DND-41 (cell line): ENCODE results near the gene SUCLG2.

Experiments
- ATAC-seq: fragments of 200-7000 bp; cut with Tn5 transposase; 3 replicates; pipeline ENCODE4 v1.9.1; 2021; ENCODE audit warnings: low read depth; ENCODE audit not compliant: insufficient read depth
- DNase-seq: peaks from one replicate; pipeline ENCODE4 v3.0.0-alpha.2; 2020
- H2AFZ ChIP-seq: 2 replicates; pipeline ENCODE4 v1.6.0; 2012; ENCODE audit warnings: low read depth, low read length
- H3K27ac ChIP-seq: 2 replicates; pipeline ENCODE4 v1.5.1; 2012; ENCODE audit warnings: low read length, inconsistent platforms
- H3K27me3 ChIP-seq: fragments of 200-600 bp; sonication (generic); 2 replicates; pipeline ENCODE4 v1.6.0; 2012; ENCODE audit warnings: low read length, mild to moderate bottlenecking, inconsistent platforms; ENCODE audit not compliant: insufficient read depth, poor library complexity
- H3K36me3 ChIP-seq: 2 replicates; pipeline ENCODE4 v1.5.1; 2012; ENCODE audit warnings: low read length, inconsistent platforms; ENCODE audit not compliant: insufficient read depth
- H3K4me1 ChIP-seq: 2 replicates; pipeline ENCODE4 v1.5.1; 2012; ENCODE audit warnings: mild to moderate bottlenecking, low read length; ENCODE audit not compliant: insufficient read depth
- H3K4me2 ChIP-seq: 2 replicates; pipeline ENCODE4 v1.6.0; 2012; ENCODE audit warnings: mild to moderate bottlenecking, moderate library complexity, low read length, inconsistent platforms; ENCODE audit not compliant: insufficient read depth
- H3K4me3 ChIP-seq, 2 experiments: fragments of 200-600 bp in 1 of 2; shearing (Covaris generic) in 1 of 2; 2 replicates each; pipeline ENCODE4 v1.5.1; 2012 to 2016; ENCODE audit warnings: inconsistent platforms in 2 of 2, low read length in 2 of 2, mild to moderate bottlenecking in 2 of 2, low read depth in 1 of 2, moderate library complexity in 1 of 2
- H3K79me2 ChIP-seq: 2 replicates; pipeline ENCODE4 v1.6.0; 2012; ENCODE audit warnings: low read length, inconsistent platforms; ENCODE audit not compliant: insufficient read depth
- H3K9ac ChIP-seq: 2 replicates; pipeline ENCODE4 v1.6.0; 2012; ENCODE audit warnings: low read depth, mild to moderate bottlenecking, inconsistent platforms, low read length, moderate library complexity
- H3K9me3 ChIP-seq: 2 replicates; pipeline ENCODE4 v1.5.1; 2012; ENCODE audit warnings: low read length, moderate library complexity, mild to moderate bottlenecking, inconsistent platforms; ENCODE audit not compliant: insufficient read depth, severe bottlenecking
- H4K20me1 ChIP-seq: 2 replicates; pipeline ENCODE4 v1.6.0; 2012; ENCODE audit warnings: low read length; ENCODE audit not compliant: insufficient read depth
- EZH2 ChIP-seq: IDR thresholded peaks from 3 replicates; pipeline ENCODE4 v1.6.1; 2012; ENCODE audit warnings: borderline replicate concordance, low read depth, mild to moderate bottlenecking, moderate library complexity, low read length, inconsistent platforms; ENCODE audit not compliant: severe bottlenecking
- TF ChIP-seq, protein P1 (sequence below): IDR thresholded peaks from 2 replicates; pipeline ENCODE4 v1.5.1; 2012; ENCODE audit warnings: borderline replicate concordance, low read length, moderate library complexity, mild to moderate bottlenecking; ENCODE audit not compliant: poor library complexity, severe bottlenecking; ENCODE audit errors: extremely low read depth

The SUCLG2 gene

DNA sequence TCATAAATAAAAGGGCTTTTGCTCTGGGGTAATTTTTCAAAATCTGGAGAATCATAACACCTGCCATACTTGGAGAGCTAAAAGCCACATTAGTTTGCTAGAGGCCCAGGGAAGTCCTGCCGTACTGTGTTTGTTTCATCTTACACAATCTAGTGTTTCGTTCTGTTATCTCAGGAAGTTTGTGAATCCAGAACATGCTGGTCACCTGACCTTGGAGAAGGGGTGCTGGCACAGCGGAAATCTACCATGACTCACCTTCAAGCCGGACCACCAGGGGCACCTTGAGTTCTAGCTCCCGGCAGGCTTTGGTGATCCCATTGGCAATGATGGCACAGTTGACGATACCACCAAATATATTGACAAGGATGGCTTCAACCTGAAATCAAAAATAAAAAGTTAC, 253.9 kb downstream of the SUCLG2 start:
- H2AFZ ChIP-seq: no peak overlapping the region
- H3K9me3 ChIP-seq: no peaks in the 10 kb centered on the region
- H3K4me2 ChIP-seq: no peak overlapping the region
- H3K27ac ChIP-seq: no peak overlapping the region
- no peak overlapping the region for H3K9ac ChIP-seq
- H3K36me3 ChIP-seq: peaks cover 13% of the 10 kb centered on the region; the same call in 1 of the 2 replicates
- no peak for ATAC-seq
- H3K27me3 ChIP-seq: no peaks in the 10 kb centered on the region
- H3K79me2 ChIP-seq: no peaks in the 10 kb centered on the region
- H3K4me1 ChIP-seq: no peaks in the 10 kb centered on the region
- DNase-seq: no peak
- no peak for TF ChIP-seq EZH2
- TF ChIP-seq, protein P1, sequence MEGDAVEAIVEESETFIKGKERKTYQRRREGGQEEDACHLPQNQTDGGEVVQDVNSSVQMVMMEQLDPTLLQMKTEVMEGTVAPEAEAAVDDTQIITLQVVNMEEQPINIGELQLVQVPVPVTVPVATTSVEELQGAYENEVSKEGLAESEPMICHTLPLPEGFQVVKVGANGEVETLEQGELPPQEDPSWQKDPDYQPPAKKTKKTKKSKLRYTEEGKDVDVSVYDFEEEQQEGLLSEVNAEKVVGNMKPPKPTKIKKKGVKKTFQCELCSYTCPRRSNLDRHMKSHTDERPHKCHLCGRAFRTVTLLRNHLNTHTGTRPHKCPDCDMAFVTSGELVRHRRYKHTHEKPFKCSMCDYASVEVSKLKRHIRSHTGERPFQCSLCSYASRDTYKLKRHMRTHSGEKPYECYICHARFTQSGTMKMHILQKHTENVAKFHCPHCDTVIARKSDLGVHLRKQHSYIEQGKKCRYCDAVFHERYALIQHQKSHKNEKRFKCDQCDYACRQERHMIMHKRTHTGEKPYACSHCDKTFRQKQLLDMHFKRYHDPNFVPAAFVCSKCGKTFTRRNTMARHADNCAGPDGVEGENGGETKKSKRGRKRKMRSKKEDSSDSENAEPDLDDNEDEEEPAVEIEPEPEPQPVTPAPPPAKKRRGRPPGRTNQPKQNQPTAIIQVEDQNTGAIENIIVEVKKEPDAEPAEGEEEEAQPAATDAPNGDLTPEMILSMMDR: no peak
- no peak overlapping the region for H3K4me3 ChIP-seq
- no peaks in the 10 kb centered on the region for H4K20me1 ChIP-seq

DNA sequence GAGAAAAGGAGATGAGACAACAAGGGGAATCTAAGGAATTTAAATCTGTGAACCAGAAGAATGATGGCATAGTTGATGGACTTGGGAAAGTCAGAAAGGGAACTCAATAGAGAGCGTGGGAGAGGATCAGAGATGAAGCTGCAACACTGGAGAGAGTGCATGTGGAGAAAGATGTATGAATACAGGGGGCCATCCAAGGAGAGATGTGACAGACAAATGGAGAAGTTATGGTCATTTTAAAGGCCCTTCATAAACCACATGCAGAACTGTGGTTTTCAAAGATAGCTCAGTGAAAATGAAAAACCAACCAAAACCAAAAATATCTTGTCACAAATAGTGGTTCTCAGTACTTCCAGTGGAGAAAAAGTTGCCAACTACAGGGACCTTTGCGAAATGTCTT, 265.2 kb downstream of the SUCLG2 start:
- Histone ChIP-seq H3K4me2 (no peak overlapping the region), H3K27ac (no peak overlapping the region), H3K9ac (no peak overlapping the region), H3K27me3 (no peaks in the 10 kb centered on the region), H4K20me1 (no peaks in the 10 kb centered on the region), H3K4me1 (no peaks in the 10 kb centered on the region), H2AFZ (no peak overlapping the region), H3K4me3 (no peak overlapping the region), H3K9me3 (no peaks in the 10 kb centered on the region), H3K36me3 (peaks cover 6% of the 10 kb centered on the region; the same call in 1 of the 2 replicates), H3K79me2 (no peaks in the 10 kb centered on the region)
- TF ChIP-seq, protein P1: no peak
- TF ChIP-seq EZH2: no peak
- DNase-seq (no peak), ATAC-seq (no peak)

DNA sequence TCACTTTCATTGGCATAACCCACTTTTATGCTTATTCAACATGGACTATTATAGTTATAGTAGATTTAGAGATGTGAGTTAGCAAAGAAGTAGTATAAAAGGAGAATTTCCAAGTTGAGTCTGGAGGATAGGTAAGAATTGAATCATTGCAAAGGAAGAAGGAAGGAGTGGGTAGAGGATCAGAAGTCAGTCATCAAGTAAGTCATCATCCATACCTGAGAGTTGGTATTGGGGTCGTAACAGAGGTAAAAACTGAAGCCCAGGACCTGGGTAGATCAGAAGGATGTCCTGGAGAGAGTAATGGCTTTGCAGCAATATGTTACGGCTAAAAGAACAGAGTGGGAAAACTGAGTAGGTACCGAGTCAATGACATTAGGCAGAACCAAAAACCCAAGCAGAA, 265.7 kb downstream of the SUCLG2 start:
- Histone ChIP-seq H3K27me3 (no peaks in the 10 kb centered on the region), H3K79me2 (no peaks in the 10 kb centered on the region), H3K4me1 (no peaks in the 10 kb centered on the region), H3K4me2 (no peak overlapping the region), H3K27ac (no peak overlapping the region), H2AFZ (no peak overlapping the region), H3K9me3 (no peaks in the 10 kb centered on the region), H3K9ac (no peak overlapping the region), H3K4me3 (no peak overlapping the region), H3K36me3 (peaks cover 6% of the 10 kb centered on the region; the same call in 1 of the 2 replicates), H4K20me1 (no peaks in the 10 kb centered on the region)
- DNase-seq: no peak
- no peak for ATAC-seq
- TF ChIP-seq EZH2: no peak
- TF ChIP-seq, protein P1: no peak

DNA sequence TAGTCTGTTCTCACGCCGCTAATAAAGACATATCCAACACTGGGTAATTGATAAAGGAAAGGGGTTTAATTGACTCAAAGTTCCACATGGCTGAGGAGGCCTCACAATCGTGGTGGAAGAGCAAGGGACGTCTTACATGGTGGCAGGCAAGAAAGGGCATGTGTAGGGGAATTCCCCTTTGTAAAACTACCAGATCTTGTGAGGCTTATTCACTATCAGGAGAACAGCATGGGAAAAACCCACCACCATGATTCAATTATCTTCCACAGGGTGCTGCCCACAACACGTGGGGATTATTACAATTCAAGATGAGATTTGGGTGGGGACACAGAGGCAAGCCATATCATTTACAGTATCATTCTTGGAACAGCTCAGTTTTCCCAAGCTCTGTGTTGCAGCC, 268.0 kb downstream of the SUCLG2 start:
- Histone ChIP-seq H3K27ac (no peak overlapping the region), H3K4me1 (no peaks in the 10 kb centered on the region), H2AFZ (no peak overlapping the region), H3K4me3 (no peak overlapping the region), H3K9me3 (no peaks in the 10 kb centered on the region), H3K79me2 (no peaks in the 10 kb centered on the region), H3K9ac (no peak overlapping the region), H3K4me2 (no peak overlapping the region), H3K36me3 (no peaks in the 10 kb centered on the region), H3K27me3 (no peaks in the 10 kb centered on the region), H4K20me1 (no peaks in the 10 kb centered on the region)
- TF ChIP-seq, protein P1: no peak
- TF ChIP-seq EZH2: no peak
- ATAC-seq (no peak), DNase-seq (no peak)
